SH-SY5Y (cell line): ENCODE results near the gene PRDM2.

Experiments
- GATA2 ChIP-seq: IDR thresholded peaks from 2 replicates; pipeline ENCODE4 v1.6.1; 2011; ENCODE audit warnings: mild to moderate bottlenecking, low read depth, low read length
- GATA3 ChIP-seq: IDR thresholded peaks from 2 replicates; pipeline ENCODE4 v1.6.1; 2011; ENCODE audit warnings: low read depth, mild to moderate bottlenecking, low read length, moderate library complexity

- TF ChIP-seq GATA3 (no peak), GATA2 (no peak)
Observed at GRCh38 chr1:13752852-13753251, 52.9 kb downstream of the PRDM2 start.
